Right atrium auricular region (tissue), 2 donors: ENCODE measurements around the gene ZNF521. TPM values are rescaled to one million over a fixed set of nuclear protein-coding genes. Genes with fewer than 3 reads are reported as not detected.
"Not testable (repeated sequence)": the region's sequence is repeated elsewhere in the genome, so short reads cannot be mapped to it uniquely, and the experiment has no call there.

Experiments
- DNase-seq: peaks from one replicate; pipeline ENCODE4 v3.0.0-alpha.2; 2019; ENCODE audit warnings: low spot score
- H3K27ac ChIP-seq, 2 donors: fragments of 200-600 bp; sonication (generic); 1 replicate in 1 of 2; 2 replicates in 1 of 2; pipeline ENCODE4 v1.5.1; 2016 to 2019
- H3K27me3 ChIP-seq, 2 donors: fragments of 200-600 bp; sonication (generic); one replicate each; pipeline versions ENCODE4 v1.5.1 to v1.6.0; 2017 to 2019
- H3K36me3 ChIP-seq: fragments of 200-600 bp; sonication (generic); one replicate; pipeline ENCODE4 v1.5.1; 2016
- H3K4me1 ChIP-seq, 2 donors: fragments of 200-600 bp; sonication (generic); one replicate each; pipeline versions ENCODE4 v1.5.1 to v1.6.0; 2017 to 2019
- H3K4me3 ChIP-seq, 2 donors: fragments of 200-600 bp; sonication (generic); 1 replicate in 1 of 2; 2 replicates in 1 of 2; pipeline ENCODE4 v1.5.1; 2017 to 2019; ENCODE audit warnings: mild to moderate bottlenecking in 1 of 2, moderate library complexity in 1 of 2
- H3K9me3 ChIP-seq, 2 donors: fragments of 200-600 bp; sonication (generic); one replicate each; pipeline ENCODE4 v1.5.1; 2019
- total RNA-seq, 2 donors: library from RNA; depleted of rRNA; stranded (reverse); fragments of >200 nt; gene quantifications; one replicate each; pipeline ENCODE4 v1.1.0, GENCODE V29; 2016
- TF ChIP-seq, protein P1 (sequence below), 2 donors: fragments of 200-600 bp; sonication (generic); IDR thresholded peaks; one replicate each; pipeline ENCODE4 v1.5.1; 2019; ENCODE audit warnings: antibody characterized with exemption in 2 of 2

The ZNF521 gene
- total RNA-seq, 2 donors from 2014 or later, result 36.1 to 37.5 TPM

DNA sequence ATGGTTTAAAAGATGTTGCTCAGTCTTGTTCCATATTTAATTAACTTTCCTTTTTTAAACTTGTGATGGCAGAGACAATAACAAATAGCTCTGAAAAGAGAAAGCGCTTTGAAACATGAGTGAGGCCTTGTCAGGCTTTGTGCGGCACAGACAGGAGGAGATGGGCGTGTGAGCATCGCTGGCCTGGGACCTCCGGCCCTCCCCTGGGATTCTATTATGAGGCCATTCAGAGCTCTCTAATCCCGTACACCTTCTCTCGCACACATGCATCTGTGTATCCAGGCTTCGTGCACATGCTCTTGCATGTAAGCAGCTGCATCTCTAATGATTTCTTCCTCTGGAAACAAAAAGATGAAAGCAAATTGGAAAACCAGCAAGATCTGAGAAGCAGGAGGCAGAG is 313.7 kb downstream of the ZNF521 start:
- H3K27ac ChIP-seq, result no peak overlapping the region
- DNase-seq, result no peak
- H3K36me3 ChIP-seq, result no peaks in the 10 kb centered on the region
- H3K4me3 ChIP-seq, result no peak overlapping the region
- no peaks in the 10 kb centered on the region for H3K27me3 ChIP-seq
- no peaks in the 10 kb centered on the region for H3K4me1 ChIP-seq
- H3K9me3 ChIP-seq, result no peaks in the 10 kb centered on the region
- TF ChIP-seq, protein P1, sequence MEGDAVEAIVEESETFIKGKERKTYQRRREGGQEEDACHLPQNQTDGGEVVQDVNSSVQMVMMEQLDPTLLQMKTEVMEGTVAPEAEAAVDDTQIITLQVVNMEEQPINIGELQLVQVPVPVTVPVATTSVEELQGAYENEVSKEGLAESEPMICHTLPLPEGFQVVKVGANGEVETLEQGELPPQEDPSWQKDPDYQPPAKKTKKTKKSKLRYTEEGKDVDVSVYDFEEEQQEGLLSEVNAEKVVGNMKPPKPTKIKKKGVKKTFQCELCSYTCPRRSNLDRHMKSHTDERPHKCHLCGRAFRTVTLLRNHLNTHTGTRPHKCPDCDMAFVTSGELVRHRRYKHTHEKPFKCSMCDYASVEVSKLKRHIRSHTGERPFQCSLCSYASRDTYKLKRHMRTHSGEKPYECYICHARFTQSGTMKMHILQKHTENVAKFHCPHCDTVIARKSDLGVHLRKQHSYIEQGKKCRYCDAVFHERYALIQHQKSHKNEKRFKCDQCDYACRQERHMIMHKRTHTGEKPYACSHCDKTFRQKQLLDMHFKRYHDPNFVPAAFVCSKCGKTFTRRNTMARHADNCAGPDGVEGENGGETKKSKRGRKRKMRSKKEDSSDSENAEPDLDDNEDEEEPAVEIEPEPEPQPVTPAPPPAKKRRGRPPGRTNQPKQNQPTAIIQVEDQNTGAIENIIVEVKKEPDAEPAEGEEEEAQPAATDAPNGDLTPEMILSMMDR (IDR thresholded peaks at IDR 0.05), result no peak

GRCh38 chr18:25033747-25034471 is 318.1 kb downstream of the ZNF521 start:
- no peak for DNase-seq
- Histone ChIP-seq H3K4me3 (no peak overlapping the region), H3K27ac (no peak overlapping the region), H3K36me3 (no peaks in the 10 kb centered on the region), H3K9me3 (no peaks in the 10 kb centered on the region), H3K27me3 (no peaks in the 10 kb centered on the region), H3K4me1 (no peaks in the 10 kb centered on the region)
- TF ChIP-seq, protein P1 (IDR thresholded peaks at IDR 0.05), result no peak

DNA sequence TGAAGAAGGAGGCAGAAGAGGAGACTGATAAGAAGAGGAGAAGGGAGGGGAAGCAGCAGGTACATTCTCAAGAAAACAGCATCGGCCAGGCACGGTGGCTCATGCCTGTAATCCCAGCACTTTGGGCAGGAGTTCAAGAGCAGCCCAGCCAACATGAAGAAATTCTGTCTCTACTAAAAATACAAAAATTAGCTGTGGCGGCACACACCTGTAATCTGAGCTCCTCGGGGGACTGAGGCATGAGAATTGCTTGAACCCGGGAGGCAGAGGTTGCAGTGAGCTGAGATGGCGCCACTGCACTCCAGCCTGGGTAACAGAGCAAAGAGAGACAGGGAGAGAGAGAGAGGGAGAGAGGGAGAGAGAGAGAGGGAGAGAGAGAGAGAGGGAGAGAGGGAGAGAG is 318.8 kb downstream of the ZNF521 start:
- H3K4me3 ChIP-seq, H3K4me1 ChIP-seq, H3K27me3 ChIP-seq, H3K9me3 ChIP-seq, H3K27ac ChIP-seq, H3K36me3 ChIP-seq, DNase-seq: not testable (repeated sequence)

GRCh38 chr18:25029802-25030201 is 322.2 kb downstream of the ZNF521 start:
- Histone ChIP-seq H3K4me1 (no peaks in the 10 kb centered on the region), H3K4me3 (no peak overlapping the region), H3K27ac (no peak overlapping the region), H3K36me3 (no peaks in the 10 kb centered on the region), H3K9me3 (no peaks in the 10 kb centered on the region), H3K27me3 (no peaks in the 10 kb centered on the region)
- DNase-seq, result no peak
- TF ChIP-seq, protein P1 (IDR thresholded peaks at IDR 0.05), result no peak

DNA sequence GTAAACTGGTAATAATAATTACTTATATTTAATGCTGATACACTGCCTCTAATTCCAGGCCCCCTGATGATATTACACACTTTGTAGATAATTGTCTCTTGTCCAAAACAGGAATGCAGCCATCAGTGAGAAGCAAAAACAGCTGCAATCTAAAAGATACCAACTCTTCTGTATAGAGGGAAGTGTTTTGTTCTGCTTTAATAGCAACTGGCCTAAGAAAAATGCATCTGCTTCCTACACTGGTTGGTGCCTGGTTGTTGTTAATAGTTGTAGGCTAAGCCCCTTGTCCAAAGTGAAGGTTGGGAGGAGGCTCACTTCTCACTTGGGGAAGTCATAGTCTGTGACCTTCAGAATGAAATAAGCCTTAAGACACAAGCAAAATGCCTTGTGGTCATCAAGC is 332.0 kb downstream of the ZNF521 start:
- Histone ChIP-seq H3K36me3 (no peaks in the 10 kb centered on the region), H3K27me3 (no peaks in the 10 kb centered on the region), H3K9me3 (peaks cover 0 to 16% of the 10 kb centered on the region in 2 donors), H3K4me3 (no peak overlapping the region), H3K27ac (no peak overlapping the region), H3K4me1 (no peaks in the 10 kb centered on the region)
- no peak for DNase-seq
- TF ChIP-seq, protein P1 (IDR thresholded peaks at IDR 0.05), result no peak

- Histone ChIP-seq H3K36me3 (no peaks in the 10 kb centered on the region), H3K4me1 (no peaks in the 10 kb centered on the region), H3K4me3 (no peak overlapping the region), H3K27me3 (no peaks in the 10 kb centered on the region), H3K27ac (no peak overlapping the region), H3K9me3 (peaks cover 0 to 16% of the 10 kb centered on the region in 2 donors)
- TF ChIP-seq, protein P1 (IDR thresholded peaks at IDR 0.05), result no peak
- no peak for DNase-seq
Observed at GRCh38 chr18:25019086-25019860, 332.7 kb downstream of the ZNF521 start.
